ENCODE measurements around the gene PLCL2. TPM values are rescaled to one million over a fixed set of nuclear protein-coding genes. Genes with fewer than 3 reads are reported as not detected.

The PLCL2 gene
- total and polyA plus RNA-seq, 2 experiments from 2014 or later: 1.6 to 9.7 TPM

DNA sequence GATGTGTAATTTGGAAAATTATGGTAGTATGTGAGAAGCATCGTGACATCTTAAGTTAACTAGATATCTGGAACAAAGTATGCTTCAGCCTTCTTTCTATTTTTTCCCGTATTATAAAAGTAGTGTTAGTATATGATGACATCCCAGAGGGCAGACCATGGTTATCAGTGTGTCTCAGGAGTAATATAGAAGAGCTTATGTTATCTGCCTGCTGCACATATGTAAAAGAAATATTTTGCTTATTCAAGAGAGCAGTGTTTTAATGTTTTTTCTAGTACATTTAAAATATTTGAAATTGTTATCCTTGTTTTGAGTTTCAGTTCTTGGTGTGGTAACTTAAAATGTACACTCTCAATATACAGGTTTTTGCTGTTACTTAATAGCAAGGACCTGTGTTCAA lies 24.1 kb downstream of the PLCL2 start:
- H3K4me1 ChIP-seq (ENCODE audit: insufficient read depth): peaks cover 31% of the 10 kb centered on the region
- Mint-ChIP-seq H3K4me1 (peaks cover 19% of the 10 kb centered on the region), H3K4me3 (no peak overlapping the region), H3K27me3 (ENCODE audit: insufficient read depth, low read depth, poor library complexity) (no peaks in the 10 kb centered on the region), H3K9me3 (no peaks in the 10 kb centered on the region), H3K27ac (no peak overlapping the region), H3K36me3 (ENCODE audit: low read depth) (no peaks in the 10 kb centered on the region)
- H3K4me3 ChIP-seq: no peak overlapping the region
- no peak for ATAC-seq
- H3K27ac ChIP-seq (ENCODE audit: low read depth): no peak overlapping the region
- no peaks in the 10 kb centered on the region for H3K9me2 ChIP-seq (ENCODE audit: insufficient read depth)
- H3K36me3 ChIP-seq (ENCODE audit: insufficient read depth): no peaks in the 10 kb centered on the region
- H3K4me2 ChIP-seq: no peak overlapping the region
- H3F3A ChIP-seq (replicated peaks; ENCODE audit: low read depth): no peaks in the 10 kb centered on the region
- H3K27me3 ChIP-seq (ENCODE audit: insufficient read depth): no peaks in the 10 kb centered on the region
- no peak for TF ChIP-seq CREB1 (CRISPR knock-in tag; IDR thresholded peaks at IDR 0.05; ENCODE audit: low read depth)
- no peak for TF ChIP-seq STAT1 (IDR thresholded peaks at IDR 0.05; ENCODE audit: unreplicated experiment)
- TF ChIP-seq EZH2phosphoT487 (IDR thresholded peaks at IDR 0.05; ENCODE audit: unreplicated experiment): no peak
- no peak for TF ChIP-seq NANOG (IDR thresholded peaks at IDR 0.05; ENCODE audit: borderline replicate concordance)
- no peak for TF ChIP-seq EZH2 (IDR thresholded peaks at IDR 0.05; ENCODE audit: low read depth, unreplicated experiment)
- TF ChIP-seq REST (IDR thresholded peaks at IDR 0.05; ENCODE audit: unreplicated experiment): no peak
- TF ChIP-seq ZNF114 (CRISPR knock-in tag; IDR thresholded peaks at IDR 0.05): no peak
- no peak for TF ChIP-seq CTCF (conservative IDR thresholded peaks at IDR 0.05; ENCODE audit: low read depth in 2 of 2)
- no peak for TF ChIP-seq ETS1 (IDR thresholded peaks at IDR 0.05)
- no peak for TF ChIP-seq ZNF462 (CRISPR knock-in tag; IDR thresholded peaks at IDR 0.05)
- TF ChIP-seq POLR2AphosphoS5 (IDR thresholded peaks at IDR 0.05; ENCODE audit: low read depth): no peak
- H3K79me2 ChIP-seq (replicated peaks; ENCODE audit: insufficient read depth): 0 out of 2 replicates have a peak, but pooled peaks cover 2% of the 10 kb centered on the region
- no peak for DNase-seq (ENCODE audit: low spot score)
- no peak overlapping the region for H2AFZ ChIP-seq
- no peaks in the 10 kb centered on the region for H4K20me1 ChIP-seq (replicated peaks; ENCODE audit: insufficient read depth)

Data from GM23338 (cell line).